ENCODE data around the gene POLR2E.

Gene POLR2E

GRCh38 chr19:1103708-1104310 lies 8.6 kb upstream of the POLR2E start, which contains the start of gene GPX4:
Gene GPX4 (plus strand): TSS chr19:1103994. CDS start chr19:1104044, 50 bp downstream.
- H3K9ac ChIP-seq (ENCODE audit: low read length in 2 of 2) = peak within 1 kb of the TSS; percentile 70 to 71
- peaks cover 44% of the 10 kb centered on the region for H3K4me1 ChIP-seq (ENCODE audit: control insufficient read depth, insufficient read depth, low read length)
- H3K27ac ChIP-seq (ENCODE audit: low read length) = peak within 1 kb of the TSS; percentile 88
- H3K27me3 ChIP-seq (ENCODE audit: control insufficient read depth in 1 of 2, insufficient read depth in 2 of 2, low read length in 2 of 2) = no peaks in the 10 kb centered on the region
- no peaks in the 10 kb centered on the region for H3K9me3 ChIP-seq (ENCODE audit: control insufficient read depth in 2 of 2, low read length in 2 of 2)
- H3K36me3 ChIP-seq (ENCODE audit: control insufficient read depth in 2 of 2, insufficient read depth in 2 of 2, low read length in 2 of 2) = peaks cover 6 to 10% of the 10 kb centered on the region in 2 donors
- H3K4me3 ChIP-seq (ENCODE audit: low read length in 2 of 2) = peak within 1 kb of the TSS; percentile 71 to 77

GRCh38 chr19:1103132-1103707 lies 8.0 kb upstream of the POLR2E start:
- Histone ChIP-seq H3K9ac (ENCODE audit: low read length in 2 of 2) (peak overlapping the region; percentile 36 to 70), H3K4me1 (ENCODE audit: control insufficient read depth, insufficient read depth, low read length) (peaks cover 49% of the 10 kb centered on the region)

GRCh38 chr19:1102407-1103131 lies 7.4 kb upstream of the POLR2E start:
- Histone ChIP-seq H3K4me1 (ENCODE audit: control insufficient read depth, insufficient read depth, low read length) (peaks cover 53% of the 10 kb centered on the region), H3K9ac (ENCODE audit: low read length in 2 of 2) (peak overlapping the region; percentile 8 to 21), H3K27me3 (ENCODE audit: control insufficient read depth in 1 of 2, insufficient read depth in 2 of 2, low read length in 2 of 2) (no peaks in the 10 kb centered on the region), H3K9me3 (ENCODE audit: control insufficient read depth in 2 of 2, low read length in 2 of 2) (no peaks in the 10 kb centered on the region), H3K4me3 (ENCODE audit: low read length in 2 of 2) (peak overlapping the region in 1 of 2 donors; percentile 22), H3K27ac (ENCODE audit: low read length) (peak overlapping the region; percentile 80), H3K36me3 (ENCODE audit: control insufficient read depth in 2 of 2, insufficient read depth in 2 of 2, low read length in 2 of 2) (peaks cover 6 to 10% of the 10 kb centered on the region in 2 donors)

More at GRCh38 chr19:1103132-1103707, 8.0 kb upstream of the POLR2E start:
- Histone ChIP-seq H3K36me3 (ENCODE audit: control insufficient read depth in 2 of 2, insufficient read depth in 2 of 2, low read length in 2 of 2) (peaks cover 6 to 10% of the 10 kb centered on the region in 2 donors), H3K27ac (ENCODE audit: low read length) (peak overlapping the region; percentile 80), H3K4me3 (ENCODE audit: low read length in 2 of 2) (peak overlapping the region; percentile 53 to 67), H3K9me3 (ENCODE audit: control insufficient read depth in 2 of 2, low read length in 2 of 2) (no peaks in the 10 kb centered on the region), H3K27me3 (ENCODE audit: control insufficient read depth in 1 of 2, insufficient read depth in 2 of 2, low read length in 2 of 2) (no peaks in the 10 kb centered on the region)

- H3K9ac ChIP-seq (ENCODE audit: low read length in 2 of 2) = no peak overlapping the region
- H3K27me3 ChIP-seq (ENCODE audit: control insufficient read depth in 1 of 2, insufficient read depth in 2 of 2, low read length in 2 of 2) = no peaks in the 10 kb centered on the region
- H3K36me3 ChIP-seq (ENCODE audit: control insufficient read depth in 2 of 2, insufficient read depth in 2 of 2, low read length in 2 of 2) = peaks cover 0 to 2% of the 10 kb centered on the region in 2 donors
- no peaks in the 10 kb centered on the region for H3K9me3 ChIP-seq (ENCODE audit: control insufficient read depth in 2 of 2, low read length in 2 of 2)
- no peak overlapping the region for H3K4me3 ChIP-seq (ENCODE audit: low read length in 2 of 2)
- H3K27ac ChIP-seq (ENCODE audit: low read length) = peak overlapping the region; percentile 80
- H3K4me1 ChIP-seq (ENCODE audit: control insufficient read depth, insufficient read depth, low read length) = peaks cover 51% of the 10 kb centered on the region
These were observed 6.1 kb upstream of the POLR2E start for GRCh38 chr19:1101337-1101698.

GRCh38 chr19:1098177-1099051 lies 3.2 kb upstream of the POLR2E start:
- no peak overlapping the region for H3K27ac ChIP-seq (ENCODE audit: low read length)
- H3K4me1 ChIP-seq (ENCODE audit: control insufficient read depth, insufficient read depth, low read length) = peaks cover 49% of the 10 kb centered on the region
- H3K9ac ChIP-seq (ENCODE audit: low read length in 2 of 2) = no peak overlapping the region

GRCh38 chr19:1097810-1098176 lies 2.6 kb upstream of the POLR2E start:
- H3K4me3 ChIP-seq (ENCODE audit: low read length in 2 of 2) = no peak overlapping the region
- H3K4me1 ChIP-seq (ENCODE audit: control insufficient read depth, insufficient read depth, low read length) = peaks cover 48% of the 10 kb centered on the region
- H3K27me3 ChIP-seq (ENCODE audit: control insufficient read depth in 1 of 2, insufficient read depth in 2 of 2, low read length in 2 of 2) = no peaks in the 10 kb centered on the region
- no peaks in the 10 kb centered on the region for H3K36me3 ChIP-seq (ENCODE audit: control insufficient read depth in 2 of 2, insufficient read depth in 2 of 2, low read length in 2 of 2)
- no peaks in the 10 kb centered on the region for H3K9me3 ChIP-seq (ENCODE audit: control insufficient read depth in 2 of 2, low read length in 2 of 2)
- H3K27ac ChIP-seq (ENCODE audit: low read length) = no peak overlapping the region
- H3K9ac ChIP-seq (ENCODE audit: low read length in 2 of 2) = no peak overlapping the region

More at GRCh38 chr19:1098177-1099051, 3.2 kb upstream of the POLR2E start:
- Histone ChIP-seq H3K9me3 (ENCODE audit: control insufficient read depth in 2 of 2, low read length in 2 of 2) (no peaks in the 10 kb centered on the region), H3K27me3 (ENCODE audit: control insufficient read depth in 1 of 2, insufficient read depth in 2 of 2, low read length in 2 of 2) (no peaks in the 10 kb centered on the region), H3K4me3 (ENCODE audit: low read length in 2 of 2) (no peak overlapping the region), H3K36me3 (ENCODE audit: control insufficient read depth in 2 of 2, insufficient read depth in 2 of 2, low read length in 2 of 2) (no peaks in the 10 kb centered on the region)

- peaks cover 33% of the 10 kb centered on the region for H3K4me1 ChIP-seq (ENCODE audit: control insufficient read depth, insufficient read depth, low read length)
These were observed 559 bp downstream of the POLR2E start for GRCh38 chr19:1094655-1094977.

GRCh38 chr19:1093811-1094553 lies 1.2 kb downstream of the POLR2E start:
- H3K36me3 ChIP-seq (ENCODE audit: control insufficient read depth in 2 of 2, insufficient read depth in 2 of 2, low read length in 2 of 2) = peaks cover 5 to 9% of the 10 kb centered on the region in 2 donors
- H3K9ac ChIP-seq (ENCODE audit: low read length in 2 of 2) = peak overlapping the region; percentile 79 to 83
- H3K4me3 ChIP-seq (ENCODE audit: low read length in 2 of 2) = peak overlapping the region; percentile 93
- H3K27ac ChIP-seq (ENCODE audit: low read length) = no peak overlapping the region
- no peaks in the 10 kb centered on the region for H3K9me3 ChIP-seq (ENCODE audit: control insufficient read depth in 2 of 2, low read length in 2 of 2)
- H3K27me3 ChIP-seq (ENCODE audit: control insufficient read depth in 1 of 2, insufficient read depth in 2 of 2, low read length in 2 of 2) = no peaks in the 10 kb centered on the region
- peaks cover 30% of the 10 kb centered on the region for H3K4me1 ChIP-seq (ENCODE audit: control insufficient read depth, insufficient read depth, low read length)

More at GRCh38 chr19:1094655-1094977, 559 bp downstream of the POLR2E start:
- Histone ChIP-seq H3K36me3 (ENCODE audit: control insufficient read depth in 2 of 2, insufficient read depth in 2 of 2, low read length in 2 of 2) (peaks cover 5 to 6% of the 10 kb centered on the region in 2 donors), H3K9me3 (ENCODE audit: control insufficient read depth in 2 of 2, low read length in 2 of 2) (no peaks in the 10 kb centered on the region), H3K9ac (ENCODE audit: low read length in 2 of 2) (peak overlapping the region; percentile 79 to 83), H3K4me3 (ENCODE audit: low read length in 2 of 2) (peak overlapping the region; percentile 93), H3K27ac (ENCODE audit: low read length) (no peak overlapping the region), H3K27me3 (ENCODE audit: control insufficient read depth in 1 of 2, insufficient read depth in 2 of 2, low read length in 2 of 2) (no peaks in the 10 kb centered on the region)

- H3K27ac ChIP-seq (ENCODE audit: low read length) = no peak overlapping the region
- H3K36me3 ChIP-seq (ENCODE audit: control insufficient read depth in 2 of 2, insufficient read depth in 2 of 2, low read length in 2 of 2) = peaks cover 5 to 12% of the 10 kb centered on the region in 2 donors
- no peaks in the 10 kb centered on the region for H3K27me3 ChIP-seq (ENCODE audit: control insufficient read depth in 1 of 2, insufficient read depth in 2 of 2, low read length in 2 of 2)
- H3K4me3 ChIP-seq (ENCODE audit: low read length in 2 of 2) = peak overlapping the region in 1 of 2 donors; percentile 93
- peaks cover 26% of the 10 kb centered on the region for H3K4me1 ChIP-seq (ENCODE audit: control insufficient read depth, insufficient read depth, low read length)
- H3K9ac ChIP-seq (ENCODE audit: low read length in 2 of 2) = no peak overlapping the region
- H3K9me3 ChIP-seq (ENCODE audit: control insufficient read depth in 2 of 2, low read length in 2 of 2) = no peaks in the 10 kb centered on the region
These were observed 1.8 kb downstream of the POLR2E start for GRCh38 chr19:1093330-1093729.

Data from stomach smooth muscle (tissue), 2 donors.